Bronchial epithelial cell (primary cell): ENCODE data around the gene CAMK2D. TPM values are rescaled to one million over a fixed set of nuclear protein-coding genes. Genes with fewer than 3 reads are reported as not detected.
A peak's percentile ranks its signal among the peaks of the same experiment; 100 is the strongest.

Experiments
- DNase-seq: peaks from one replicate; pipeline ENCODE4 v3.0.0-alpha.2; 2010; ENCODE audit warnings: low read depth
- FAIRE-seq: peaks from 2 replicates; lab custom pipeline; 2011; peaks lifted over from hg19 to GRCh38; lab: Jason Lieb, UNC
- H3K27me3 ChIP-seq: 2 replicates; pipeline ENCODE4 v1.5.1; 2011; ENCODE audit warnings: low read length; ENCODE audit not compliant: control insufficient read depth, insufficient read depth
- H3K36me3 ChIP-seq: 2 replicates; pipeline ENCODE4 v1.5.1; 2011; ENCODE audit warnings: low read length; ENCODE audit not compliant: control insufficient read depth, insufficient read depth
- H3K4me3 ChIP-seq: 2 replicates; pipeline ENCODE4 v1.5.1; 2011; ENCODE audit warnings: mild to moderate bottlenecking, low read depth, low read length, control low read depth
- CTCF ChIP-seq: IDR thresholded peaks from 2 replicates; pipeline ENCODE4 v1.5.1; 2011; ENCODE audit warnings: mild to moderate bottlenecking, moderate library complexity, low read length, control low read depth, inconsistent platforms; ENCODE audit not compliant: insufficient read depth, severe bottlenecking
- total RNA-seq: library from RNA; depleted of rRNA; stranded (reverse); fragments of >200 nt; gene quantifications from 2 replicates; pipeline ENCODE4 v1.2.1, GENCODE V29; 2014

CAMK2D gene
- total RNA-seq, 1 donor from 2014 or later: 50.8 TPM

DNA sequence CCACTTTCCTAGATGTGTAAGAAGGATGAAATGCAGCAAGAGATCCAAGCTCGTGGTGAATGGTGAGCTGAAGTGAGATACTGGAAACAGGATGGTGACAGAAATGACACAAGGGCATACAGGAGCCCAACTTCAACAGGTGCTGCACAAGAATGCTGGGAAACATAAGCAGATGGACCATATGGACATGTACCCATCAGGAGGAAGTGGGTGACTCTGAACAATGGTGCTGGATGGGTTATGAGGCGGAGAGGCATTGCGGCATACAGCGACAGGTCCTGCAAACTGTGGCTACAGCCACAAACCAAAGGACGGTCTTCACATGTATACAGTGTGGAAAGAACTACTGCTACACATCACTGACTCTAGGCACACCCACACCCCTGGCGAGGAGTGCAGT is 265.7 kb downstream of the CAMK2D start:
- FAIRE-seq (peak; percentile 87), DNase-seq (no peak)
- H3K4me3 ChIP-seq: no peak overlapping the region
- H3K36me3 ChIP-seq: no peaks in the 10 kb centered on the region
- no peak for TF ChIP-seq CTCF
- H3K27me3 ChIP-seq: no peaks in the 10 kb centered on the region

GRCh38 chr4:113483131-113483530 is 278.4 kb downstream of the CAMK2D start:
- H3K4me3 ChIP-seq: no peak overlapping the region
- DNase-seq (no peak), FAIRE-seq (no peak)
- no peak for TF ChIP-seq CTCF
- no peaks in the 10 kb centered on the region for H3K27me3 ChIP-seq
- H3K36me3 ChIP-seq: no peaks in the 10 kb centered on the region

DNA sequence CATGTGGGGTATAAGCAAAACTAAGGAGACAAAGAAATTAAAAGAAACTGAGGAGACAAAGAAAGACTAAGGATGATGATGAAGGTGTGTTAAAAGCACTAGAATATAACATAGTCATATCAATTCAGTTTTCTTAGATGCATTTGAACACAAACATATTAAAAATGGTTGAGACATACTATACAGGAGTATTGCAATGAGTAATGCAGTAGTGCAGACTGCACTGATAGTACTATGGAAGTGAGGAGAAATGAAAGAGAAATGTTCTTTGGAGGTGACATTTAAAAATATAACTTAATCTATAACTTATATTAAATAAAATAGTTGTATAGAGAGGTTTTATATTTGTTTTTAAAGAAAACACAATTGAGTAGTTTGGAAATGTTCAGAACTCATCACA is 279.2 kb downstream of the CAMK2D start:
- FAIRE-seq (no peak), DNase-seq (no peak)
- Histone ChIP-seq H3K36me3 (no peaks in the 10 kb centered on the region), H3K27me3 (no peaks in the 10 kb centered on the region), H3K4me3 (no peak overlapping the region)
- no peak for TF ChIP-seq CTCF

GRCh38 chr4:113481820-113482219 is 279.7 kb downstream of the CAMK2D start:
- H3K27me3 ChIP-seq: no peaks in the 10 kb centered on the region
- H3K36me3 ChIP-seq: no peaks in the 10 kb centered on the region
- FAIRE-seq (no peak), DNase-seq (no peak)
- no peak overlapping the region for H3K4me3 ChIP-seq
- no peak for TF ChIP-seq CTCF

GRCh38 chr4:113480109-113480508 is 281.4 kb downstream of the CAMK2D start:
- no peak for DNase-seq
- TF ChIP-seq CTCF: no peak
- no peak for FAIRE-seq
- H3K27me3 ChIP-seq: no peaks in the 10 kb centered on the region
- no peaks in the 10 kb centered on the region for H3K36me3 ChIP-seq
- H3K4me3 ChIP-seq: no peak overlapping the region

- H3K4me3 ChIP-seq: no peak overlapping the region
- FAIRE-seq: no peak
- no peaks in the 10 kb centered on the region for H3K27me3 ChIP-seq
- H3K36me3 ChIP-seq: no peaks in the 10 kb centered on the region
- TF ChIP-seq CTCF: no peak
- peak; percentile 11 for DNase-seq
Observed at GRCh38 chr4:113478032-113478431, 283.5 kb downstream of the CAMK2D start.
